Choroid plexus epithelial cell (primary cell): ENCODE results near the gene PROM2.
"Not testable (repeated sequence)": the region's sequence is repeated elsewhere in the genome, so short reads cannot be mapped to it uniquely, and the experiment has no call there.

Experiments used
- DNase-seq: peaks from one replicate; pipeline ENCODE4 v3.0.0-alpha.2; 2010; ENCODE audit warnings: low read depth
- H3K4me3 ChIP-seq: 2 replicates; pipeline ENCODE4 v1.5.1; 2011; ENCODE audit warnings: low read depth, mild to moderate bottlenecking, control low read depth, low read length, moderate library complexity
- CTCF ChIP-seq: conservative IDR thresholded peaks from 2 replicates; pipeline ENCODE4 v1.5.1; 2011; ENCODE audit warnings: low read depth, mild to moderate bottlenecking, control low read depth, inconsistent platforms, low read length, moderate library complexity

The PROM2 gene

GRCh38 chr2:95269036-95269680 lies 5.1 kb upstream of the PROM2 start:
- TF ChIP-seq CTCF, result no peak

GRCh38 chr2:95269745-95270144 lies 4.5 kb upstream of the PROM2 start:
- DNase-seq, result not testable (repeated sequence)

More at GRCh38 chr2:95269036-95269680, 5.1 kb upstream of the PROM2 start:
- no peak overlapping the region for H3K4me3 ChIP-seq
- no peak for DNase-seq

GRCh38 chr2:95270541-95271081 lies 3.6 kb upstream of the PROM2 start:
- TF ChIP-seq CTCF, result no peak
- DNase-seq, result no peak
- H3K4me3 ChIP-seq, result no peak overlapping the region

More at GRCh38 chr2:95269745-95270144, 4.5 kb upstream of the PROM2 start:
- not testable (repeated sequence) for H3K4me3 ChIP-seq

GRCh38 chr2:95271381-95271971 lies 2.8 kb upstream of the PROM2 start:
- no peak overlapping the region for H3K4me3 ChIP-seq
- DNase-seq, result no peak
- TF ChIP-seq CTCF, result no peak

GRCh38 chr2:95272299-95272751 lies 1.9 kb upstream of the PROM2 start:
- TF ChIP-seq CTCF, result no peak
- H3K4me3 ChIP-seq, result no peak overlapping the region
- no peak for DNase-seq

GRCh38 chr2:95272781-95273180 lies 1.5 kb upstream of the PROM2 start:
- H3K4me3 ChIP-seq, result no peak overlapping the region
- TF ChIP-seq CTCF, result no peak
- DNase-seq, result no peak

GRCh38 chr2:95273566-95274290 lies 521 bp upstream of the PROM2 start:
- no peak for TF ChIP-seq CTCF
- DNase-seq, result no peak
- no peak overlapping the region for H3K4me3 ChIP-seq
